GM12892 (cell line): ENCODE data around the gene FGF10.

ENCODE experiments used
- DNase-seq: peaks from one replicate; pipeline ENCODE4 v3.0.0; 2011; ENCODE audit not compliant: insufficient read length
- FAIRE-seq: peaks from 2 replicates; lab custom pipeline; 2011; peaks lifted over from hg19 to GRCh38; lab: Jason Lieb, UNC
- POLR2A ChIP-seq: IDR thresholded peaks from 2 replicates; pipeline ENCODE4 v1.6.1; 2011; ENCODE audit warnings: low read depth, low read length, control low read depth
- POLR2AphosphoS5 ChIP-seq: IDR thresholded peaks from 2 replicates; pipeline ENCODE4 v1.6.1; 2011; ENCODE audit warnings: low read depth, low read length, control low read depth
- TAF1 ChIP-seq: IDR thresholded peaks from 2 replicates; pipeline ENCODE4 v1.6.1; 2011; ENCODE audit warnings: low read depth, mild to moderate bottlenecking, control low read depth, low read length, borderline replicate concordance

FGF10 gene

DNA sequence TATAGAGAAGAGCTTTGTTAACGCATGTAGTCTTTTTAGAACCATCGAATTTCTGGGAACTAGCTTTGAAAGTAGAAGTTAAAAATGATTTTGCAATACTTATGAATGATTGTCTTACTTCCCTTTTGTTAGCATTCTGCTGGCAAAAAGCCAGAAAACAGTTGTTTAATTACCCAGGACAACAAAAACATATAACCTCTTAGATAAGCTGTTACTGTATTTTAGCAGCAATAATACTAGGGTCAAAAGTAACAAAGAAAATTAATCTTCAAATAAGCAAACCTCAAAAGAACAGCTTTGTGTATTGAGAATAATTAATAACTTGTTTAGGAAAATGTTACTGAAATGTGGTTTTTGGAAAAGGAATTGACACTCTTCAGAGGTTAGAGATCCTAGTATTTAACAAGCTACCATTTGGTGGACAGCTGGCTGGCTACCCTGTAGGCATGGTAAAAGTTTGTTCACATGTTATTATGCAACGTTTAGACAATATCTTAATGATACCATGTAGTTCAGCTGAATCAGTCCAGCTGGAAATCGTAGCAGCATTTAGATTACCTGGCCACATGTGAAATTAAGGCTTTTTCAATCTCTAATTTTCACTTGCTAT, 3.8 kb downstream of the FGF10 start:
- DNase-seq (no peak), FAIRE-seq (no peak)
- TF ChIP-seq TAF1 (no peak), POLR2AphosphoS5 (no peak), POLR2A (no peak)

DNA sequence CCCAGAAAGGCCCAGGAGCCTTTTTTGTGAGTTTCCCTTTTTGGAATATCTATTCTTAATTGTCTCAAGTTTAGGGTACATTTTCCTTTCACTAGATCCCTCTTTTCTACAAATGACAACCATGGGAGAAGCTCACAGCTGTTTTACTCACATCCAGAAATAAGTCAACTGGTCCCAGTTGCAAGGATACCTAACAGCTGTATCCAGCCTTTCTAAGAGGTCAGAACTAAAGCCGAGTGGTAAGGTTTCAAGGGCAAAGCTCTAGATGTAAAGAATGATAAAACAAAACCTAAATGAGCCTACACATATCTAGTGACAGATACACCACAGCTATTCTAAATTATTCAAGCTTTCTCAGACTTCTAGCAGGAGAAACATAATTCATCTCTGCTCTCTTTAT, 4.4 kb downstream of the FGF10 start:
- TF ChIP-seq POLR2A = no peak
- no peak for TF ChIP-seq TAF1
- TF ChIP-seq POLR2AphosphoS5 = no peak
- no peak for FAIRE-seq

DNA sequence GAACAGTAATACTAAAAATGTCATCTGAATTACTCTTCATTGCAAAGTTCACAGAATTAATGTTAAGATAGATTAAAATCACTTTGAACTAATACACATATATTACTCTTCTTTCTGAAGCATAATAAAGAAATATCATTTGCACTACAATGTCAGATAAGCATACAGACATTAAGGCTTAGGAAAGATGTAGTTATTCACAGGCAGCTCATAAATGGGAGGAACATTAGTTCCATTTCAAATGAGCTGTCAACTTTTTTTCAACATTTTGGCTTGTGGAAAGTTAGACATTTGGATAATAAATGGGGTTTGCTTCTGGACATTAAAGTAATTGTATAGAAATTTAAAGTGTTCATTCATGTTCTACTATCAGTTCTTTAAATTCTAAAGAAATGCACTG, 6.3 kb downstream of the FGF10 start:
- FAIRE-seq (no peak), DNase-seq (no peak)
- TF ChIP-seq POLR2A (no peak), TAF1 (no peak), POLR2AphosphoS5 (no peak)

More for the DNA sequence above, 4.4 kb downstream of the FGF10 start:
- DNase-seq = no peak

DNA sequence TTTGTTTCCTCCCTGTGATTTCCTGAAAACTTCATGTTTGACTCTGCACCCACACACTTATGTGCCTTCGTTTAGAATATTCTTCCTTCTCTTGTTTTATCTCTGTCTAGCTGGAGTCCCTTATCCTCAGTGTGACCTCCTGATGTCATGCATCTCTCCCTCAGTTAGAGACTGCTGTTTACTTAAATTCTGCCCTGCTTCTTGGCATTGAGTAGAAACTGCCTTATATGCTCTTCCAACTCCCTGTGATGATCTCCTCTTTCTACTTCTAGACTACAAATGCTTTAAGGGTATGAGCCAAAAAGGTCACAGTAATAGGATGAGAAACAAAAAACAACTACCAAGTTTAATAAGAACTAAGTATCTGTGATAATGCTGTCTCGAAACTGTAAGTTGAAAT, 12.2 kb downstream of the FGF10 start:
- DNase-seq (no peak), FAIRE-seq (no peak)
- no peak for TF ChIP-seq TAF1
- no peak for TF ChIP-seq POLR2AphosphoS5
- no peak for TF ChIP-seq POLR2A

DNA sequence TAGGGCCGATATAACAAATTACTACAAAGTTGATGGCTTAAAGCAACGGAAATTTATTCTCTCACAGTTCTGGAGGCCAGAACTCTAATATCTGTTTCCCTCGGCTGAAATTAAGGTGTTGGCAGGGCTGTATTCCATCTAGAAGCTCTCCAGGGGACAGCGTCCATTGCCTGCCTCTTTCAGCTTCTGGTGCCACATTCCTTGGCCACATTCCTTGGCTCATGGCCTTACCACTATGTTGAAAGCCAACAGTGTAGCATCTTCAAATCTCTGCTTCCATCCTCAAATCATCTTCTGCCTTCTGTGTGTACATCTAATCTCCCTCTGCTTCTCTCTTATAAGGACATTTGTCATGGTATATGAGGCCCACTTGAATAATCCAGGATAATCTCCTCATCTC, 17.2 kb downstream of the FGF10 start:
- FAIRE-seq (no peak), DNase-seq (no peak)
- TF ChIP-seq POLR2A (no peak), TAF1 (no peak), POLR2AphosphoS5 (no peak)

DNA sequence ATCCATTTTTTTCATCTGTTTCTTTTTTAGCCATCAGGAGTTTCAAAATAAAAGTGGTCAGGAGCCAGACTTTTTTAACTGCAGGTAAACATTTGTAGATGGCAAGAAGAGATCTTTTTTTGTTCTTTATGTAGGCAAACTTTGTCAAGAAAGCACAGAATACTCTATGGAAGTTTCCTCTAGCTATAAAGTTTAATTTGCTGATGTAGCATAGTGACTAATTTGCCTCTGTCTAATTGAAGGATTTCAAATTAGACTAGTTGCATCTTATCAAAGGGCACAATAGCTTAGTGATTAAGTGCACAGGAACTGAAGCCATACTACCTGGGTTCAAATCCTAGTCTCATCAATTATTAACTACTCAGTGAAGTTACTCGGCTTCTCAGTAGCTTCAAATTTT, 22.0 kb downstream of the FGF10 start:
- no peak for FAIRE-seq

DNA sequence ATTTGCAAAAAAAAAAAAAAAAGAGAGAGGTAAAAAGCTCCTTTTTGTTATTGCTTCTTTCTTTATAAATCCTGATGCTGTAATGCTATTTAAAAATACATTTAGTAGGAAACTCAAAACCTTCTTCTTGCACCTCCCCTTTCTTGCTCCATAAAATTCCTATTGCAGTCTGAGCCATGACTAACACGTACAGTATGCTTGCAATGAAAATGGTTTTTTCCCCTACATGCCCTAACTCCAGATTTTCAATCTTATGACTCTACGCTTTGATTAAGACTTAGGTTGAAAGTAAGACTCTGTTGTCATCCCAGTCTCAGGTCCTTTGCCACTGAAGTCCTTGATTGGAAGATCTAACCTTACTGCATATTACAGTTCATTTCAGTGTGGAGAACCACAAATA, 23.9 kb downstream of the FGF10 start:
- FAIRE-seq = no peak
- no peak for DNase-seq
- TF ChIP-seq TAF1 (no peak), POLR2A (no peak), POLR2AphosphoS5 (no peak)

More for the DNA sequence above, 22.0 kb downstream of the FGF10 start:
- TF ChIP-seq POLR2AphosphoS5 (no peak), POLR2A (no peak), TAF1 (no peak)
- DNase-seq = no peak

DNA sequence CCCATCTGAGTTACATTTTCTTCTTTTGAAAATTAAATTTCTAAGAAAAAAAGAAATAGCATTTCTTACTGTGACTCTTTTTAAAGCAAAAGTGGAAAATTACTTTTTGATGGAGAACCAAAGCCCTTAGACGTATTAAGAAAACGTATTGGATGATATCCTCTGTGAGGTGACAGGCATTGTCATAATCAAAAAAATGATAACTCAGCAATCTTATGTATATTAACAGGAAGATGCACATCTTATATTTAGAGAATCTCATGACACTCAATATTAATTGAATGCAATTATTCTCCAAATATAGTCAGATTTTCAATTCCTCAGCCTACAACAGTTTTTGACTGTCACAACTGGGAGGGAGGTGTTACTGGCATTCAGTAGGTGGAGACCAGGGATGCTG, 25.1 kb downstream of the FGF10 start:
- TF ChIP-seq POLR2AphosphoS5 (no peak), TAF1 (no peak), POLR2A (no peak)
- FAIRE-seq (no peak), DNase-seq (no peak)

DNA sequence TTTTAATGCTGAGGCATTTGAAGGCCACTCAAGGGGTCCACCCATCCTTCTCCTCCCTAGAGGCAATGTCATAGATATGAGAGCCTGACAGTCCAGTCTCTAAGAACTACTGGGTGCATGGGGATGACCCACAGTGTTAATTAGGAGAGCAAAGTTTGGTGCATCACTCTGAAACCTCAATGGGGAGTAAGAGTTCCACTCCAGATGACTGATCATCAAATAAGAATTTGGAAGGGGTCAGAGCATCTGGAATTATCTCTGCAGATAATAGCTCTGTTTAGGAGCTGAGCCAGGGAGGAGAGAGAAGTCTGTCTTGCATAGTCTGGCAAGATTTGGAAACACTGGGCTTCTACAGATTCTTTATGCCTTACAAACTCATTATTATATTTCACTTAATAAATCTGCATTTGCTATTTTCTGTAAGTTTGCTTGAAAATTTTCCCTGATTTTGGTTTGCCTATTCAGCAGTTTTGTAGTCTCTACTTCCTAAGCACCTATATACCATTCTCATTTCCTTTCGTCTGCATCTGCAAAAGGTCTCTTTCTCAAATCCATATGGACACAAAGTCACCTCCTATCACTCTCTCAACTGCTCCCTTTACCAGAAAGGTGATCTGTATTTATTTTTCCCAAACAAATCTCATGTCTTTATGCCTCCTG, 27.7 kb downstream of the FGF10 start:
- no peak for TF ChIP-seq POLR2AphosphoS5
- no peak for TF ChIP-seq POLR2A
- TF ChIP-seq TAF1 = no peak
- FAIRE-seq = no peak
- DNase-seq = no peak

DNA sequence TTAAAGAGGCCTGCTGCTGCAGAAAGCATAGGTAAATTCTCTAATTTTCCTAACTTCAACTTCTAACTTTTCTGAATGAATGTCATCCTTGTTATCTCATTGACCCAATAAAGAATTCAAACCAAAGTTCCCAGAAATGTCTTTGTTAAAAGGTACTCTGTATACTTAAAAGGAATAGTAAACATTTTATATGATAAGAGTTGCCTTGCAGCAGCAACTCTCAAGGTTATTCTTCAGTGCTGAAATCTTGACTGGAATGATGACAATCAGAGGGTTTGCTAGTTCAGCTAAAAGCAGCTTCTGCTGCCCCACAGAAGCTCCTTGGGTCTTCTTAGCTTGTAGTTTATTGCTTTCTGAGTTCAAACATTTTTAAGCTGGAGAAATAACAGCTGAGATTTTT, 28.3 kb downstream of the FGF10 start:
- DNase-seq (no peak), FAIRE-seq (no peak)
- TF ChIP-seq POLR2A (no peak), TAF1 (no peak), POLR2AphosphoS5 (no peak)

DNA sequence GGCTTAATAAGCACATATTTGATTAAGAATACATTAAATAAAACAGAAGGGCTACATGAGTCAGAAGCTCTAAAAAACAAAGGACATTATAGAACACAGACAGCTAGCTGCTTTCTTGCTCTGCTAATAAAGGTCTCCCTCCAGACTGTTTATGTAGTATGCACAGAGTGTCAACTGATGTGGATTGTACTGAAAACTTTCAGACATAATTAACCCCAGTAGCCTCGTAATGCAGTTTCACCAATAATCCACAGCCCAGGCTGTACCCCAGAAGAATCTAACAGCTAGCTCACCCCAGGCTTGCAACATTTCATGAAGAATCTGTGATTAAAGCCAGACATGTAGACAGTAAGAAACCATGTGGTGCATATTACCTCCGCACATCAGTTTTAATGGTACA, 30.8 kb downstream of the FGF10 start:
- DNase-seq = no peak
- no peak for FAIRE-seq
- no peak for TF ChIP-seq POLR2A
- TF ChIP-seq POLR2AphosphoS5 = no peak
- no peak for TF ChIP-seq TAF1

DNA sequence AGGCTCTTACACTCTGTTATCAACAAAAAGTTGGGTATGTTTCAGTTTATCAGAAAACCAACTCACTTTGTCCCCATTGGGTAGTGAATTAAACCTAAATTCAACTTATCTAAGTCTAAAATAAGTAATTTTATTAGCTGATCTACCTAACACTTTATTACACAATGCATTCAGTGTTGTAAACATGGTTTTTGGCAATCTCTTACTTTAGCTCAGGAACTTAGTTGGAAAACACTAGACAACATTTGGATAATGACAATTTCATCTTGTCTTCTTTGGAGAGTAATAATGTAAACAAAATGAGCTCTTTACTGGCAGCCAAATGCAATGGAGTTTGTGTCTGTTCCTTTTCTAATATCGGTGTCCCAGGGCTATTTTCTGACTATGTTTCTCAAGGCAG, 33.0 kb downstream of the FGF10 start:
- TF ChIP-seq POLR2A (no peak), TAF1 (no peak), POLR2AphosphoS5 (no peak)

More for the DNA sequence above, 33.0 kb downstream of the FGF10 start:
- FAIRE-seq (no peak), DNase-seq (no peak)
